ENCODE measurements around the gene RAB34.

RAB34 gene

DNA sequence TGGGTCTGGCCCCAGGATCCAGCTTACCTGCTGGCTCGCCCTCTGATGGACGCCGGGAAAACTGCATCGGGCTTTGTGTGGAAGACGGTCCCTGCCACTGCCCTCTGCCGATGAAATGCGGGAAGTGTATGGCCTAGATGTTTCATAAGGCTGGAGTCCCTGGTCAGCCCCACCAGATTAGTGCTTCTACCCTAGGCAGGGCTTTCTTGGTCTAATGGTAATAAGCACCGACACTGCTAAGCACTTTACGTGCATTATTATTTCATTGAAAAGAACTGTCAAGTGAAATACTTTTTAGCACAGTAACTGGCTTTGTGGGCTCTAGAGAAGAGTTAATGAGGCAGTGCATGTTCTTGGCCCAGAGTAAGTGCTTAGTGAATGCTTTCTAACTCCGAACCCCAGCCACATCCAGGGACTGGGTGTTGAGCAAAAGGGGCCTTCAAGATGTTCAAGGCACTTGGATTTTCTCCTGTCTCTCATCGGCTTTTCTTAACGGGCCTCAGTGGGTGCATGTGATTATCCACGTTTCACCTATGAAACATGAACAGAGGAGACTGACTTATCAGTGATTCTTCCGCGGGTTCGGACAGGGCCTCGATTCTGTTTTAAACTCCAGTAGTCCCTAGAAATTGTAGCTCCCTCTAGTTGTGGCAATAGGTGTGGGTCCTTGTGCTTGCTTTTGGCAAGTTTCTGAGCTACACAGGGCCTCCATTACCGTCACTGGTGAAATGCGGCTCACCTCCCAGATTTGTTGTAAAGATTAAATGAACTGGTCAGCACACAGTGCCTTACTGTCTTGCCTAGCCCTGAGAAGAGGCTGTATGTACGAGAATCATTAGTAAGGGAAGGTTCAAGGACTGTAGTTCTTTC lies 32.7 kb upstream of the RAB34 start:
- ATAC-seq (replicated peaks; ENCODE audit: extremely low read depth, poor library complexity, severe bottlenecking), result peak; percentile 70
- no peak overlapping the region for H3K27ac Mint-ChIP-seq (ENCODE audit: low read depth)
- H3K4me1 Mint-ChIP-seq, result peaks cover 10% of the 10 kb centered on the region
- H3K36me3 Mint-ChIP-seq (ENCODE audit: insufficient read depth), result peaks cover 6% of the 10 kb centered on the region
- H3K4me3 Mint-ChIP-seq, result no peak overlapping the region
- H3K9me3 Mint-ChIP-seq, result no peaks in the 10 kb centered on the region
- DNase-seq (ENCODE audit: low spot score in 2 of 2), result peak; percentile 81 to 87
- H3K27me3 Mint-ChIP-seq, result no peaks in the 10 kb centered on the region

DNA sequence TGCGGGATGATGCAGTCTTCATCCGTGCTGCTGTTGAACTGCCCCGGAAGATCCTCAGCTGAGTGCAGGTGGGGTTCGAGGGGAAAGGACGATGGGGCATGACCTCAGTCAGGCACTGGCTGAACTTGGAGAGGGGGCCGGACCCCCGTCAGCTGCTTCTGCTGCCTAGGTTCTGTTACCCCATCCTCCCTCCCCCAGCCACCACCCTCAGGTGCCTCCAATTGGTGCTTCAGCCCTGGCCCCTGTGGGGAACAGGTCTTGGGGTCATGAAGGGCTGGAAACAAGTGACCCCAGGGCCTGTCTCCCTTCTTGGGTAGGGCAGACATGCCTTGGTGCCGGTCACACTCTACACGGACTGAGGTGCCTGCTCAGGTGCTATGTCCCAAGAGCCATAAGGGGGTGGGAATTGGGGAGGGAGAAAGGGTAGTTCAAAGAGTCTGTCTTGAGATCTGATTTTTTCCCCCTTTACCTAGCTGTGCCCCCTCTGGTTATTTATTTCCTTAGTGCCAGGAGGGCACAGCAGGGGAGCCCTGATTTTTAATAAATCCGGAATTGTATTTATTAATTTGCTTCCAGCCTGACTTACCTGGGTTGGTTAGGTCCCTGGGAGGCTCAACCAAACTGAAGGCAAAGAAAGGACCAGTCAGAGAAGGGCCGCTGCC lies 32.0 kb upstream of the RAB34 start:
- ATAC-seq (replicated peaks; ENCODE audit: extremely low read depth, poor library complexity, severe bottlenecking) (no peak), DNase-seq (ENCODE audit: low spot score in 2 of 2) (no peak)
- Mint-ChIP-seq H3K4me1 (peaks cover 18% of the 10 kb centered on the region), H3K27ac (ENCODE audit: low read depth) (no peak overlapping the region), H3K9me3 (no peaks in the 10 kb centered on the region), H3K27me3 (no peaks in the 10 kb centered on the region), H3K36me3 (ENCODE audit: insufficient read depth) (peaks cover 12% of the 10 kb centered on the region), H3K4me3 (no peak overlapping the region)

DNA sequence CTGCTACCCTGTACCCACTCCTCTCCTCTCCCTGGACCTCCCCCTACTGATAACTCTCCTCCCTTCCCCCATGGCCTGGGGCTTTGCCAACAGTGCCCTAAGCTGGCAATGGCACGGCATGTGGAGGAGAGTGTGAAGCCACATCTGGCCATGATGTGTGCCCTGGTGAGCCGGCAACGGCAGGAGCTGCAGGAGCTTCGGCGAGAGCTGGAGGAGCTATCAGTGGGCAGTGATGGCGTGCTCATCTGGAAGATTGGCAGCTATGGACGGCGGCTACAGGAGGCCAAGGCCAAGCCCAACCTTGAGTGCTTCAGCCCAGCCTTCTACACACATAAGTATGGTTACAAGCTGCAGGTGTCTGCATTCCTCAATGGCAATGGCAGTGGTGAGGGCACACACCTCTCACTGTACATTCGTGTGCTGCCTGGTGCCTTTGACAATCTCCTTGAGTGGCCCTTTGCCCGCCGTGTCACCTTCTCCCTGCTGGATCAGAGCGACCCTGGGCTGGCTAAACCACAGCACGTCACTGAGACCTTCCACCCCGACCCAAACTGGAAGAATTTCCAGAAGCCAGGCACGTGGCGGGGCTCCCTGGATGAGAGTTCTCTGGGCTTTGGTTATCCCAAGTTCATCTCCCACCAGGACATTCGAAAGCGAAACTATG lies 31.3 kb upstream of the RAB34 start:
- ATAC-seq (replicated peaks; ENCODE audit: extremely low read depth, poor library complexity, severe bottlenecking) (no peak), DNase-seq (ENCODE audit: low spot score in 2 of 2) (no peak)
- Mint-ChIP-seq H3K27ac (ENCODE audit: low read depth) (peak overlapping the region; percentile 41), H3K27me3 (no peaks in the 10 kb centered on the region), H3K36me3 (ENCODE audit: insufficient read depth) (peaks cover 16% of the 10 kb centered on the region), H3K9me3 (no peaks in the 10 kb centered on the region), H3K4me3 (no peak overlapping the region), H3K4me1 (peaks cover 21% of the 10 kb centered on the region)

DNA sequence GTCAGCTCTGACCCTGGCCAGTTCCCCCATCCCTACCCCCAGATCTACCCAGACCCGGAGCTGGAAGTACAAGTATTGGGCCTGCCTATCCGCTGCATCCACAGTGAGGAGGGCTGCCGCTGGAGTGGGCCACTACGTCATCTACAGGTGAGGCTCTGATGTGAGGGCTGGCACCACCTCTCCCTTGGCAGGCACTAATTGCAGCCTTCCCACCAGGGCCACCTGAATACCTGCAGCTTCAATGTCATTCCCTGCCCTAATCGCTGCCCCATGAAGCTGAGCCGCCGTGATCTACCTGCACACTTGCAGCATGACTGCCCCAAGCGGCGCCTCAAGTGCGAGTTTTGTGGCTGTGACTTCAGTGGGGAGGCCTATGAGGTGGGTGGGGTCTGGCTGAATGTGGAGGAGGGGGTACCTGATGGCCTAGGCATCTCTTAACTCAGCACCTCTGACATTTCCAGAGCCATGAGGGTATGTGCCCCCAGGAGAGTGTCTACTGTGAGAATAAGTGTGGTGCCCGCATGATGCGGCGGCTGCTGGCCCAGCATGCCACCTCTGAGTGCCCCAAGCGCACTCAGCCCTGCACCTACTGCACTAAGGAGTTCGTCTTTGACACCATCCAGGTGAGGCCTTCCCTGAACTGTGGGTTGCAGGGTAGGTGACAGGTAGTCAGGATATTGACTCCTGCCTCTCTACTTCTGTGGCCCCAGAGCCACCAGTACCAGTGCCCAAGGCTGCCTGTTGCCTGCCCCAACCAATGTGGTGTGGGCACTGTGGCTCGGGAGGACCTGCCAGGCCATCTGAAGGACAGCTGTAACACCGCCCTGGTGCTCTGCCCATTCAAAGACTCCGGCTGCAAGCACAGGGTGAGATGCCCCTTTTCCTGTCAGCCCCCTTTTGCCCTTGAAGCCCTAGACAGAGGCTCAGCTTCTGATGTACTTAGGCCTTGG lies 30.4 kb upstream of the RAB34 start:
- Mint-ChIP-seq H3K9me3 (no peaks in the 10 kb centered on the region), H3K4me1 (peaks cover 21% of the 10 kb centered on the region), H3K36me3 (ENCODE audit: insufficient read depth) (peaks cover 17% of the 10 kb centered on the region), H3K27me3 (no peaks in the 10 kb centered on the region), H3K4me3 (no peak overlapping the region), H3K27ac (ENCODE audit: low read depth) (peak overlapping the region; percentile 41)
- ATAC-seq (replicated peaks; ENCODE audit: extremely low read depth, poor library complexity, severe bottlenecking) (no peak), DNase-seq (ENCODE audit: low spot score in 2 of 2) (no peak)

DNA sequence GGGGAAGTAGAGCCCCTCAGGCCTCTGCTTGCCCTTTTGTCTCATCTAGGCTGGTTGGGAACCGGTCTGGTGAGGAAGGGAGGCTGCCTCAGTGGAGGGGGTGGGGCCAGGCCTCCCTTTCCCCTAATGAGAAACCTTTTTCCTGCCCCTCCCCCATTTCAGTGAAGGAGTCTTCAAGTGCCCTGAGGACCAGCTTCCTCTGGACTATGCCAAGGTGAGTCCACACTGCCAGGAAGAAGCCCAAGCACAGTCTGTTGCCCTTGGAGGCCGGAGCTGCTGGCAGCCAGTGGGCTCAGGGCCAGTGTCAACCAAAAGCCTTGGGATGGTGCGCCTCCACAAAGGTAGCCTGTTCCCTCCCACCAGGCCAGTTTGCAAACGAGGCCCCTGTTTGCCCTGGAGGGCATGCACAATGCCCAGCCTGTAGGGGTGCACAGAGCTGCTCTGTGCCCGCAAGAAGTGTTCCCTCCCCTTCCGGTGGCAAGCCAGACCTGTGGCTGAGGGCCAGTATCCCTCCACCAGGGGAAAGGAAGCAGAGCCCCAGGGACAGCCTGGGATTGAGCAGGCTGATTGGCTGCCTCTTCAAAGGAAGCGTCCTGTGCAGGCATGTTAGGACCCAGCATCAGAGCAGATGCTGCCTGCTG lies 29.5 kb upstream of the RAB34 start:
- Mint-ChIP-seq H3K4me3 (peak overlapping the region; percentile 34), H3K27me3 (no peaks in the 10 kb centered on the region), H3K36me3 (ENCODE audit: insufficient read depth) (peaks cover 17% of the 10 kb centered on the region), H3K4me1 (peaks cover 21% of the 10 kb centered on the region), H3K9me3 (no peaks in the 10 kb centered on the region), H3K27ac (ENCODE audit: low read depth) (no peak overlapping the region)
- ATAC-seq (replicated peaks; ENCODE audit: extremely low read depth, poor library complexity, severe bottlenecking), result no peak
- no peak for DNase-seq (ENCODE audit: low spot score in 2 of 2)

DNA sequence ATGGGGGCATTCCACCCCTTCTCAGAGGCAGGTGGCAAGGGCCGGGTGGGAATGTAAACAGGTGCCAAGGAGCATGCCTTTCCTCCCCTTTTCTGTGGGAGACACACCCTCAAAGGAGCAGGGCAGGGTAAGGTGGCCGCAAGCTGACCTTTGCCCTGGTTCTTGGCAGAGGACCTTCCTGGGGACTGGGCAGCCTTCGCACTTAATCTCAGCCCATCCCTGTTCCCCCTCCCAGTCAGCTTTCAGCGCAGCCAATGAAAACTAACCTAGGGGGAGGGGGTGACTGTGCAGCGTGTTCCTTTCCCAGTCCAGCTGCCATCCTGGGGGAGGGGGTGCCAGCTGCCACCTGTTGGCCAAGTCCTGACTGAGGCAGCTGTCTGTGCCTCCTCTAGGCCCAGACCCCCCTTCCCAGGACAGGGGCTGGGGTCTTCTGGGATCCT lies 29.0 kb upstream of the RAB34 start:
- ATAC-seq (replicated peaks; ENCODE audit: extremely low read depth, poor library complexity, severe bottlenecking), result no peak
- Mint-ChIP-seq H3K27me3 (no peaks in the 10 kb centered on the region), H3K9me3 (no peaks in the 10 kb centered on the region), H3K4me3 (peak overlapping the region; percentile 34), H3K4me1 (peaks cover 21% of the 10 kb centered on the region), H3K36me3 (ENCODE audit: insufficient read depth) (peaks cover 16% of the 10 kb centered on the region), H3K27ac (ENCODE audit: low read depth) (no peak overlapping the region)
- DNase-seq (ENCODE audit: low spot score in 2 of 2), result no peak

DNA sequence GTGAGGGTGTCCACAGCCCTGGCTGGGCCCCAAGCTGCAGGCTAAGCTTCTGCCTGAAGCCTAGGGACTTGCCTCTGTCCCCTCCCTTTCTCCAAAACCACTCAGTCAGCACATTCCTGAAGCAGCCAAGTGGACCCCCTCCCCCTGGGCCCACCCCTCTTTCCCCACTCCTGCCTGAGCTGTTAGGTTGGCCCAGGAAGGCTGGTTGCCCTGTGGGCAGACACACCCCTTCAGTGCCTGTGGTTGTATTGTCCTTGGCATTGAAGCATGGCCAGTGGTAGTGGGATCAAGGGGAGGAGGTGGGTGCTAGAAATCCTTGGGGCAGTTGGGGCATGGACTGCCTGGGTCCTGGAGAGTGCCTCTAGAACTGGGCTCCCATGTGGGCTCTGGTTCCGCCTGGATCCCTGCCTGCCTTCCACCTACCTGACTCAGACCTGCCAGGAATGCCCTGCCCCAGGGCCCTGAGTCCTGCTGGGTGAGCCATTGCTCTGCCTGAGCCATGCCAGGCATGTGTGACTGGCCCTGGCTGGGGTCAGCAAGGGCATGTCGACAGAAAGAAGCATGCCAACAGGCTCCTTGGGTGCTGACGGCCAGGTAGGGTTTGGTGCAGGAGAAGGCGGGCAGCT lies 28.2 kb upstream of the RAB34 start:
- peaks cover 15% of the 10 kb centered on the region for H3K36me3 Mint-ChIP-seq (ENCODE audit: insufficient read depth)
- DNase-seq (ENCODE audit: low spot score in 2 of 2), result no peak
- H3K4me1 Mint-ChIP-seq, result peaks cover 21% of the 10 kb centered on the region
- peak overlapping the region; percentile 86 for H3K27ac Mint-ChIP-seq (ENCODE audit: low read depth)
- H3K9me3 Mint-ChIP-seq, result no peaks in the 10 kb centered on the region
- no peak for ATAC-seq (replicated peaks; ENCODE audit: extremely low read depth, poor library complexity, severe bottlenecking)
- H3K4me3 Mint-ChIP-seq, result peak overlapping the region; percentile 80
- H3K27me3 Mint-ChIP-seq, result no peaks in the 10 kb centered on the region

DNA sequence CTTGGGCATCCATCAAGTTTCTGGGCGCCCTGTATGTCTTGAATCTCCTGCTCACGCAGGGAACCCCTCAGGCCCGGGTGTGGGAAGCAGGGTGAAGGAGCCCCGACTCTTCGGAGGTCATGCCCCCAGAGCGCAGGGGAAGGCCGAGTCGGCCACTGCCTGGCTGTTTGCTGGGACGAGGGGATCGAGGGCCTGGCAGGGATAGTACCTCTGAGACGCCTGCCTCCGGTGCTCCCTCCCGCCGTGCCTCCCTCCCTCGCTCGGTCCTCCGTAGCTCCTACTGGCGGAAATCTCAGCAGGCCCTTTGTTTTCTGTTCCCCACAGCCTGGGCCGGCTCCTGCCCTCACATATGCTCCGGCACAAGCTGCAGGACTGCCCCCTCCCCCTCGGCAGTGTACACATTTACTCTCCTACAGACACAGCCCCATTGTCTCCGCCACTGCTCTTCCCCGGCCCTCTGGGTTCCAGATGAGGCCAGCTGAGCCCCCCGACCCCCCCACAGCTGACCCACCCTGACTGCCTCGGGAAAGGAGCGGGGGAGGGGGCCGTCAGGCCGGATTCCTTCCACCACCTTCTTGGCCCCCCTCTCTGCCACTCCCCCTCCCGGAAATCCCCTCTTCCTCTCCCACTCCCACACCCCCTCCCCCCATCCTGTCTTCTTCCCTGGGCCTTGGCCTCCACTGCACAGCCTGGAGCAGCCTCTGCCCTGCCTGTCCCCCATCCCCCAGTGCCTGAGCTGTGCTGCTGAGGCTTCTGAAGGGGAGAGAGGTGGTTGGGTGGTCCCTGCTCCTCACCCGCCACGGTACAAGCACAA lies 27.5 kb upstream of the RAB34 start:
- peaks cover 15% of the 10 kb centered on the region for H3K36me3 Mint-ChIP-seq (ENCODE audit: insufficient read depth)
- no peak for DNase-seq (ENCODE audit: low spot score in 2 of 2)
- H3K27ac Mint-ChIP-seq (ENCODE audit: low read depth), result peak overlapping the region; percentile 86
- peak overlapping the region; percentile 80 for H3K4me3 Mint-ChIP-seq
- peaks cover 21% of the 10 kb centered on the region for H3K4me1 Mint-ChIP-seq
- H3K9me3 Mint-ChIP-seq, result no peaks in the 10 kb centered on the region
- ATAC-seq (replicated peaks; ENCODE audit: extremely low read depth, poor library complexity, severe bottlenecking), result no peak
- H3K27me3 Mint-ChIP-seq, result no peaks in the 10 kb centered on the region

DNA sequence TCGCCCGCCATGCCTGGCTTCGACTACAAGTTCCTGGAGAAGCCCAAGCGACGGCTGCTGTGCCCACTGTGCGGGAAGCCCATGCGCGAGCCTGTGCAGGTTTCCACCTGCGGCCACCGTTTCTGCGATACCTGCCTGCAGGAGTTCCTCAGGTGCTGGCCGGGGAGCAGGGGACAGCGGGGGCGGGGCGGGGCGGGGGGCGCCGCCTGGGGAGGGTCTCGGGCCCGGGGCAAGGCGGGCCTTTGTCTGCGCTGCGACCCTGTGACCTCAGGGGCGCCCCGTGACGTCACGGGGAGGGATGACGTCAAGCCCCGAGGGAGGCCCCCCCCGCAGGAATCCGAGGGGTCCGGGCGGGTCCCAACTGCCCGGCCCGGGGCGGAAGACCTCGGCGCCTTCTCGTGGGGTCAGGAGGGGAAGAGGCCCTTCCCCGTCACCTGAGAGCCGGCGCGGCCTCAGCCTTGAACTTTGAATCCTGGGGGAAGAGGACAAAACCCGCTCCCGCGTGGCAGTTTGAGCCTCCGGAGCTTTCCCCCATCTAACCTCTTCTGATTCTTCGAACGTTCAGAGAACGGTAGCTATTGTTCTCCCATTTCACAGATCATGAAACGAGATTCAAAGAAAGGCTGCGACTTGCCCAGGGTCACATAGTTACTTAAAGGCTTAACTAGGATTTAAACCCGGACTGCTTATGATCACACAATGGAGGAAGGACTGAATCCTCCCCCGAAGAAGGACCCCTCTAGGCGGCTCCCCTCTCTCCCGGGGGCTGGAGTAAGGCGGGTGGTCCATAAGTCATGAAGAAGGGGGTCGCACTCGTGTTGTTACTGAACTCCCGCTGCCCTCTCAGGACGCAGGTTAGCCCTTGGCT lies 26.7 kb upstream of the RAB34 start:
- H3K27ac Mint-ChIP-seq (ENCODE audit: low read depth), result peak overlapping the region; percentile 86
- ATAC-seq (replicated peaks; ENCODE audit: extremely low read depth, poor library complexity, severe bottlenecking) (peak; percentile 35), DNase-seq (ENCODE audit: low spot score in 2 of 2) (no peak)
- peaks cover 22% of the 10 kb centered on the region for H3K4me1 Mint-ChIP-seq
- H3K36me3 Mint-ChIP-seq (ENCODE audit: insufficient read depth), result peaks cover 15% of the 10 kb centered on the region
- no peaks in the 10 kb centered on the region for H3K27me3 Mint-ChIP-seq
- no peaks in the 10 kb centered on the region for H3K9me3 Mint-ChIP-seq
- peak overlapping the region; percentile 80 for H3K4me3 Mint-ChIP-seq
